22Rv1 (cell line): ENCODE data around the gene DCUN1D3.

ENCODE experiments used
- CTCF ChIP-seq: fragments of 450-650 bp; IDR thresholded peaks from 2 replicates; pipeline ENCODE4 v1.5.1; 2017; ENCODE audit warnings: mild to moderate bottlenecking
- ZFX ChIP-seq: fragments of 450-650 bp; IDR thresholded peaks from 2 replicates; pipeline ENCODE4 v1.6.1; 2017; ENCODE audit warnings: antibody characterized with exemption, borderline replicate concordance

- TF ChIP-seq CTCF (no peak), ZFX (no peak)
These were observed 20.6 kb upstream of the DCUN1D3 start for GRCh38 chr16:20920799-20921198.
